PC-3 (cell line): ENCODE measurements around the gene SLC9A6. TPM values are rescaled to one million over a fixed set of nuclear protein-coding genes. Genes with fewer than 3 reads are reported as not detected.

ENCODE experiments used
- ATAC-seq: fragments of 200-7000 bp; cut with Tn5 transposase; 2 replicates; pipeline ENCODE4 v1.9.1; 2020; ENCODE audit warnings: mild to moderate bottlenecking, moderate library complexity
- BruUV-seq: library from RNA; stranded (reverse); fragments of 400-500 nt; replicated peaks from 2 replicates; lab custom pipeline; 2021; lab: Mats Ljungman, UMichigan
- CTCF ChIA-PET: fragments of 300-600 bp; sonication (Branson Sonifier 250); formaldehyde crosslinking; loops from one replicate; lab custom pipeline; 2022; ENCODE audit warnings: antibody characterized with exemption; lab: Charles Lee
- POLR2A ChIA-PET: fragments of 300-600 bp; sonication (Branson Sonifier 250); formaldehyde crosslinking; loops from one replicate; lab custom pipeline; 2022; ENCODE audit warnings: antibody characterized with exemption; ENCODE audit not compliant: unreplicated experiment; lab: Charles Lee
- DNase-seq: peaks from one replicate; pipeline ENCODE4 v3.0.0-alpha.2; 2015
- H2AFZ ChIP-seq: fragments of 300-600 bp; sonication (generic); 2 replicates; pipeline ENCODE4 v1.6.0; 2016; ENCODE audit warnings: antibody characterized with exemption, low read length
- H3F3A ChIP-seq: fragments of 300-600 bp; sonication (generic); one replicate; pipeline ENCODE4 v1.6.0; 2017; ENCODE audit warnings: antibody characterized with exemption, low read length, control low read depth, mild to moderate bottlenecking; ENCODE audit not compliant: unreplicated experiment
- H3K27ac ChIP-seq: fragments of 300-600 bp; sonication (generic); 2 replicates; pipeline ENCODE4 v1.5.1; 2016; ENCODE audit warnings: mild to moderate bottlenecking, low read length
- H3K27me3 ChIP-seq: fragments of 300-600 bp; sonication (generic); 2 replicates; pipeline ENCODE4 v1.6.1; 2016; ENCODE audit warnings: low read length, mixed read lengths
- H3K36me3 ChIP-seq: fragments of 300-600 bp; sonication (generic); 2 replicates; pipeline ENCODE4 v1.6.1; 2016; ENCODE audit warnings: low read depth, mixed run types, low read length, mixed read lengths
- H3K4me1 ChIP-seq: fragments of 300-600 bp; sonication (generic); 2 replicates; pipeline ENCODE4 v1.5.1; 2016; ENCODE audit warnings: low read length; ENCODE audit not compliant: insufficient read depth
- H3K4me2 ChIP-seq: fragments of 300-600 bp; sonication (generic); 2 replicates; pipeline ENCODE4 v1.6.0; 2016; ENCODE audit warnings: low read length
- H3K4me3 ChIP-seq: fragments of 300-600 bp; sonication (generic); 2 replicates; pipeline ENCODE4 v1.5.1; 2016; ENCODE audit warnings: mild to moderate bottlenecking, low read length, mixed read lengths
- H3K79me2 ChIP-seq: fragments of 300-600 bp; sonication (generic); 2 replicates; pipeline ENCODE4 v1.6.1; 2017; ENCODE audit warnings: low read length, mixed read lengths
- H3K9ac ChIP-seq: fragments of 300-600 bp; sonication (generic); 2 replicates; pipeline ENCODE4 v1.6.0; 2016; ENCODE audit warnings: mild to moderate bottlenecking, low read length
- H3K9me2 ChIP-seq: fragments of 300-600 bp; sonication (generic); replicated peaks from 2 replicates; pipeline ENCODE4 v1.6.1; 2016; ENCODE audit warnings: mixed run types, low read length, mixed read lengths
- H3K9me3 ChIP-seq: fragments of 300-600 bp; sonication (generic); 2 replicates; pipeline ENCODE4 v1.6.1; 2016; ENCODE audit warnings: low read length, mixed read lengths
- H4K20me1 ChIP-seq: fragments of 300-600 bp; sonication (generic); 2 replicates; pipeline ENCODE4 v1.6.1; 2016; ENCODE audit warnings: low read length, mixed read lengths
- EZH2 ChIP-seq: fragments of 300-600 bp; sonication (generic); IDR thresholded peaks from one replicate; pipeline ENCODE4 v1.6.1; 2017; ENCODE audit warnings: antibody characterized with exemption, mild to moderate bottlenecking, low read length; ENCODE audit not compliant: unreplicated experiment
- EZH2phosphoT487 ChIP-seq: fragments of 300-600 bp; sonication (generic); IDR thresholded peaks from 2 replicates; pipeline ENCODE4 v1.6.1; 2018; ENCODE audit warnings: mild to moderate bottlenecking, antibody characterized with exemption, low read length, borderline replicate concordance
- intact Hi-C: fragments of 100-400 bp; cut with micrococcal nuclease; formaldehyde crosslinking; loops from 2 replicates; pipeline ENCODE4 v1.9.0; 2023
- total RNA-seq: library from RNA; depleted of rRNA; stranded (reverse); fragments of >200 nt; gene quantifications from 2 replicates; pipeline ENCODE4 v1.2.3, GENCODE V29; 2014
- TF ChIP-seq, protein P1 (sequence below): fragments of 300-600 bp; sonication (generic); conservative IDR thresholded peaks from 2 replicates; pipeline ENCODE4 v1.5.1; 2017; ENCODE audit warnings: antibody characterized with exemption, low read depth, mild to moderate bottlenecking, low read length

The SLC9A6 gene
- total RNA-seq, 1 experiment from 2014 or later = 14.4 TPM

DNA sequence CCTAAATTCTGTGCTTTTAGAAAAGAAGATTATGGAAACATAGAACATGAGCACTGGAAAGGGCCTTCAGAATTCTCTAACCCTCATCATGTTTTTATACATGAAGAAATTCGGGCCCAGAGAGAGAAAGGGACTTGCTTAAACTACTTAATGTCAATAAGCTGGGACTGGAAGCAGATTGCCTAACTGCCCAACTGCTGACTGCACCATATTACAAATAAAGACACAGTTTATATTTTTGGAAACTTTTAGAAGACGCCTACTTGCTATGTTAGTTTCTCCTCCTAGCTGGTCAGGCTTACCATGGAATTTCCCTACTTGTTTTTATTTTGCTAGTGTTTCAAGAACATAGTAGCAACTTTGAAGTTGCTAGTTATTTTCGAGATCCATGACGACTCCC lies 47.1 kb downstream of the SLC9A6 start:
- no peaks in the 10 kb centered on the region for H3K4me1 ChIP-seq
- H4K20me1 ChIP-seq = no peaks in the 10 kb centered on the region
- CTCF ChIA-PET = no interaction called here
- DNase-seq = no peak
- H3K4me3 ChIP-seq = no peak overlapping the region
- no peaks in the 10 kb centered on the region for H3K9me2 ChIP-seq
- no peak overlapping the region for H2AFZ ChIP-seq
- no peaks in the 10 kb centered on the region for H3K27me3 ChIP-seq
- TF ChIP-seq EZH2 (no peak), EZH2phosphoT487 (no peak)
- TF ChIP-seq, protein P1, sequence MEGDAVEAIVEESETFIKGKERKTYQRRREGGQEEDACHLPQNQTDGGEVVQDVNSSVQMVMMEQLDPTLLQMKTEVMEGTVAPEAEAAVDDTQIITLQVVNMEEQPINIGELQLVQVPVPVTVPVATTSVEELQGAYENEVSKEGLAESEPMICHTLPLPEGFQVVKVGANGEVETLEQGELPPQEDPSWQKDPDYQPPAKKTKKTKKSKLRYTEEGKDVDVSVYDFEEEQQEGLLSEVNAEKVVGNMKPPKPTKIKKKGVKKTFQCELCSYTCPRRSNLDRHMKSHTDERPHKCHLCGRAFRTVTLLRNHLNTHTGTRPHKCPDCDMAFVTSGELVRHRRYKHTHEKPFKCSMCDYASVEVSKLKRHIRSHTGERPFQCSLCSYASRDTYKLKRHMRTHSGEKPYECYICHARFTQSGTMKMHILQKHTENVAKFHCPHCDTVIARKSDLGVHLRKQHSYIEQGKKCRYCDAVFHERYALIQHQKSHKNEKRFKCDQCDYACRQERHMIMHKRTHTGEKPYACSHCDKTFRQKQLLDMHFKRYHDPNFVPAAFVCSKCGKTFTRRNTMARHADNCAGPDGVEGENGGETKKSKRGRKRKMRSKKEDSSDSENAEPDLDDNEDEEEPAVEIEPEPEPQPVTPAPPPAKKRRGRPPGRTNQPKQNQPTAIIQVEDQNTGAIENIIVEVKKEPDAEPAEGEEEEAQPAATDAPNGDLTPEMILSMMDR = no peak
- H3F3A ChIP-seq = no peaks in the 10 kb centered on the region
- no peaks in the 10 kb centered on the region; the same call in none of the 2 replicates for H3K36me3 ChIP-seq
- no peaks in the 10 kb centered on the region for H3K79me2 ChIP-seq
- H3K9ac ChIP-seq = no peak overlapping the region
- no peaks in the 10 kb centered on the region for H3K9me3 ChIP-seq
- BruUV-seq = no TSS peak
- ATAC-seq = no peak
- no peak overlapping the region for H3K4me2 ChIP-seq
- H3K27ac ChIP-seq = no peak overlapping the region
- intact Hi-C loops = no loop called here
- POLR2A ChIA-PET = no interaction called here

DNA sequence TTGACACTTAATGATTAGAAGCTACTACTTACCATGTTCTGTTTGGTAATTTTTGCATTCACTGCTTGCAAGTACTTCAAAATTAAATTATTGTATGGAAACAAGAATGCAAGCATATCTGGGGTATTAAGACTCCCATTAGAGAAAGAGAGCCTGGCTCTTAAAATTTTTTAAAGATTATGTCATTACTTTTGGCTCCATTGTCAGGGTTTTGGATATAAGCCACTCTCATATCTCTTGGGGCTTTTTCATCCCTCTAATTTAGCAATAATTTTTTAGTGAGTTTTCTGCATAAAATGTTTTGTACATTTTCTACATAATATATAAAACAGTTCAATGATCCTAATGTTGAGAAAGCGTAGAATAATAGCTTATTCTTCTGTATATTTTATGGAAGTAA lies 49.4 kb downstream of the SLC9A6 start:
- ChIA-PET CTCF (no interaction called here), POLR2A (no interaction called here)
- Histone ChIP-seq H3K36me3 (no peaks in the 10 kb centered on the region; the same call in none of the 2 replicates), H2AFZ (no peak overlapping the region), H4K20me1 (no peaks in the 10 kb centered on the region), H3K4me3 (no peak overlapping the region), H3K27ac (no peak overlapping the region), H3K79me2 (no peaks in the 10 kb centered on the region), H3K9ac (no peak overlapping the region), H3K4me2 (no peak overlapping the region), H3K27me3 (no peaks in the 10 kb centered on the region), H3K9me2 (no peaks in the 10 kb centered on the region), H3F3A (no peaks in the 10 kb centered on the region), H3K9me3 (no peaks in the 10 kb centered on the region), H3K4me1 (no peaks in the 10 kb centered on the region)
- intact Hi-C loops = no loop called here
- ATAC-seq (no peak), DNase-seq (no peak)
- BruUV-seq = no TSS peak
- TF ChIP-seq EZH2phosphoT487 = no peak
- TF ChIP-seq, protein P1 = no peak
- no peak for TF ChIP-seq EZH2

DNA sequence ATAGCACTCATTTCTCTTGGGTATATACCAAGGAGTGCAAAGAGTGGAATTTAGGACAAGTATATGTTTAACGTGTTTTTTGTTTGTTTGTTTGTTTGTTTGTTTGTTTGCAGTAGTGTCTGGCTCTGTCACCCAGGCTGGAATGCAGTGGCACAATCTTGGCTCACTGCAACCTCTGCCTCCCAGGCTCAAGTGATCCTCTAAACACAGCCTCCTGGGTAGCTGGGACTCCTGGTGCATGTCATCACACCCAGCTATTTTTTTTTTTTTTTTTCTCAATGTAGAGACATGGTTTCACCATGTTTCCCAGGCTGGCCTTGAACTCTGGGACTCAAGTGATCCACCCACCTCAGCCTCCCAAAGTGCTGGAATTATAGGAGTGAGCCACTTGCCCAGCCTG lies 50.4 kb downstream of the SLC9A6 start:
- Histone ChIP-seq H3K9me3 (no peaks in the 10 kb centered on the region), H4K20me1 (no peaks in the 10 kb centered on the region), H3K27ac (no peak overlapping the region), H3K4me1 (no peaks in the 10 kb centered on the region), H3K9ac (no peak overlapping the region), H3K4me2 (no peak overlapping the region), H3K27me3 (no peaks in the 10 kb centered on the region), H3K4me3 (no peak overlapping the region), H3K36me3 (no peaks in the 10 kb centered on the region; the same call in 1 of the 2 replicates), H3K79me2 (no peaks in the 10 kb centered on the region), H2AFZ (no peak overlapping the region), H3K9me2 (no peaks in the 10 kb centered on the region), H3F3A (no peaks in the 10 kb centered on the region)
- intact Hi-C loops = no loop called here
- CTCF ChIA-PET = interaction anchor here (0.6 kb wide), 1 partner anchor 1095 kb away, joined by 3 read pairs; no protein-coding TSS in a partner anchor
- no peak for TF ChIP-seq EZH2
- ATAC-seq = no peak
- POLR2A ChIA-PET = interaction anchor here (0.7 kb wide), 1 partner anchor 164 kb away, joined by 3 read pairs; no protein-coding TSS in a partner anchor
- DNase-seq = no peak
- no TSS peak for BruUV-seq
